AG08396 (cell line): ENCODE measurements around the gene NANOGP8.
"Not testable (repeated sequence)": the region's sequence is repeated elsewhere in the genome, so short reads cannot be mapped to it uniquely, and the experiment has no call there.

Source experiments
- DNase-seq: peaks from one replicate; pipeline ENCODE4 v3.0.0; 2012; ENCODE audit warnings: low spot score, mixed read lengths

Gene NANOGP8

DNA sequence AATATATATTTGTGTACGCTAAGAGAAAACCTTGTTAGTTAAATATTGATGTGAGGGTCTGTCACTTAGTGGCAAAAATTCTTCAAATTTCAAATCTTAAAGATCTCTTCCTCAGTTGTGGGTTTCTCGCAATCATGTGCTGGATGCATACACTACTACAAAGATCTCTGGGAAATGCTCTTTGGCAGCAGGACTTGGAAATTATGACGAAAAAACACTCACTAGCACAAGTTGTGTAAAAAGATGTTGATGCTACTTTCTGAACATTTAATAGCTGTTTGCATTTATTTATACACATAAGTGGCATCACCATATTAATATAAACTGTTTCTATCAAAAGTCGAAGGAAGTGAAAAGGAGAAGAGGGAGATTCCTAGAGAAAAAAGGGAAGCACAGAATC lies 10.8 kb upstream of the NANOGP8 start:
- DNase-seq = no peak

DNA sequence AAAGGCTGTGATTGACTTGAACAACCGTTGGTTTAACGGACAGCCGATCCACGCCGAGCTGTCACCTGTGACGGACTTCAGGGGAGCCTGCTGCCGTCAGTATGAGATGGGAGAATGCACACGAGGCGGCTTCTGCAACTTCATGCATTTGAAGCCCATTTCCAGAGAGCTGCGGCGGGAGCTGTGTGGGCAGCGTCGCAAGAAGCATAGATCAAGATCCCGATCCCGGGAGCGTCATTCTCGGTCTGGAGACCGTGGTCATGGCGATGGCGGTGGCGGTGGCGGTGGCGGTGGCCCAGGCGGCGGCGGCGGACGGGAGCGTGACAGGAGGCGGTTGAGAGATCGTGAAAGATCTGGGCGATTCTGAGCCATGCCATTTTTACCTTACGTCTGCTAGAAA lies 7.8 kb upstream of the NANOGP8 start:
- DNase-seq = no peak

DNA sequence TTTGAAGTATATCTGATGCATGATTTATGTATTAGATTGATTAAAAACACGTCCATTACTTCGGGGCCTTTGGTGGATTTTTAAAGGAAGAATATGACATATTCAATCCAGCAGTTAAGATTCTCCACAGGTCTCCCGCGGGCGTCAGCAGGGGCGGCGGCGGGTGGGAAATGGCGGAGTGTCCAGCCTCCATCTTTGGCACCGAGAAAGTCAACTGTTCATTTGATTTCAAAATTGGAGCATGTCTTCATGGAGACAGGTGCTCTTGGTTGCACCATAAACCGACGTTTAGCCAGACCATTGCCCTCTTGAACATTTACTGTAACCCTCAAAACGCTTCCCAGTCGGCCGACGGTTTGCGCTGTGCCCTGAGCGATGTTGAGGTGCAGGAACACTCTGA lies 7.2 kb upstream of the NANOGP8 start:
- DNase-seq = no peak

- DNase-seq = no peak
Measured at GRCh38 chr15:35090104-35090807, 5.2 kb upstream of the NANOGP8 start.

- no peak for DNase-seq
Measured at GRCh38 chr15:35089551-35089950, 4.5 kb upstream of the NANOGP8 start.

DNA sequence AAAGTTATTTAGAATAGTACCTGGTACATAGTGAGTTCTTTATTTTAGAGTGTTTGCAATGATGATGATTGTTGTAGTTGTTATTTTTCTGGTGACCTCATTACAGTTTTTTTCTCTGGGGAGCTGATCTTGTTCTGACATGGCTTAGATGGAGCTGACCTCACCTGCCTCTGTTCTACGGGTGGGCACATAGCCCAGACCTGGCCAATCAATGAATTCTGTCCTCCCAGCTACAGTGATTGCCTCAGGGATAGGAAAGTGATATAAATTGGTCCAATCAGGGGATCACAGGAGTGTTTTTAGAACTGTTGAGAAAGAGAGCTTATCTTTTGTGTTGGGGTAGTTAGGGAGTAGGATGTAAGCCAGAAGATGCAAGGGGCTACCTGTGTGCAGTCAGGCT lies 3.2 kb upstream of the NANOGP8 start:
- DNase-seq = no peak

DNA sequence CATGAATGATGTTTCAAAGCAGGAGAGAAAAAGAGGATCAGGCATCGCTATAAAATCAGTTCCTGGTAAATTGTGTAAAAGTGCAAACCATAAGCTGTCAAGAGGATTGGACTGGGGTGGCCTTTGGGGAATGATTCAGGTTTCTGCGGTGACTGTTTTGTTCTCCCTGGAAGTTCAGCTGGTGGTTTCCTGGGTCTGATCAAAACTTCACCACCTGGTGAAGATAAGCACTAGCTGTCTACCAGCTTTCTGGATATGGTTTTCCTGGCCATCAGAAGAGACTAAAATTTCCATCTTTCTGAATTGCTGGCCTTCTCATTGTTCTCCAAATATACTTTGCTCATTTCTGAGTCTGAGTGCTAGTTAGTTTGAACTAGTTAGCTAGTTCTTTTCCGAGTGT lies 2.7 kb upstream of the NANOGP8 start:
- DNase-seq = no peak

DNA sequence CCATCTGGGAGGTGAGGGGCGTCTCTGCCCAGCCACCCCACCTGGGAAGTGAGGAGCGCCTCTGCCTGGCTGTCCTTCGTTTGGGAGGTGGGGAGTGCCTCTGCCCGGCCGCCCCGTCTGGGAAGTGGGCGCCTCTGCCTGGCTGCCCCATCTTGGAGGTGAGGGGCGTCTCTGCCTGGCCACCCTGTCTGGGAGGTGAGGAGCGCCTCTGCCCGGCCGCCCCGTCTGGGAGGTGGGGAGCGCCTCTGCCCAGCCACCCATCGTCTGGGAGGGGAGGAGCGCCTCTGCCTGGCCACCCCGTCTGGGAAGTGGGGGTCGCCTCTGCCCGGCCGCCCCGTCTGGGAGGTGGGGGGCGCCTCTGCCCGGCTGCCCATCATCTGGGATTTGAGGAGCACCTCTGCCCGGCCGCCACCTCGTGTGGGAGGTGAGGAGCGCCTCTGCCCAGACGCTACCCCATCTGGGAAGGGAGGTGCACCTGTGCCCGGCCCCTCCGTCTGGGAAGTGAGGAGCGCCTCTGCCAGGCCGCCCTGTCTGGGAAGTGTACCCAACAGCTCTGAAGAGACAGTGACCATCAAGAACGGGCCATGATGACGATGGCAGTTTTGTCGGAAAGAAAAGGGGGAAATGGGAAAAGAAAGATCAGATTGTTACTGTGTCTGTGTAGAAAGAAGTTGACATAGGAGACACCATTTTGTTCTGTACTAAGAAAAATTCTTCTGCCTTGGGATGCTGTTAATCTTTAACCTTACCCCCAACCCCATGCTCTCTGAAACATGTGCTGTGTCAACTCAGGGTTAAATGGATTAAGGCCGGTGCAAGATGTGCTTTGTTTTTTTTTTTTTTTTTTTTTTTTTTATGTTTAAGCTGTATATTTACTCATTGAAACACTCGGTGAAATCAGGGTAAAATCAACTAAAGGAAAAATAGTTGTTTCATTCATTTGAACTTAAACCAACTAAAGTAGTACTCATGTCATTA lies 2.4 kb downstream of the NANOGP8 start:
- DNase-seq = not testable (repeated sequence)

DNA sequence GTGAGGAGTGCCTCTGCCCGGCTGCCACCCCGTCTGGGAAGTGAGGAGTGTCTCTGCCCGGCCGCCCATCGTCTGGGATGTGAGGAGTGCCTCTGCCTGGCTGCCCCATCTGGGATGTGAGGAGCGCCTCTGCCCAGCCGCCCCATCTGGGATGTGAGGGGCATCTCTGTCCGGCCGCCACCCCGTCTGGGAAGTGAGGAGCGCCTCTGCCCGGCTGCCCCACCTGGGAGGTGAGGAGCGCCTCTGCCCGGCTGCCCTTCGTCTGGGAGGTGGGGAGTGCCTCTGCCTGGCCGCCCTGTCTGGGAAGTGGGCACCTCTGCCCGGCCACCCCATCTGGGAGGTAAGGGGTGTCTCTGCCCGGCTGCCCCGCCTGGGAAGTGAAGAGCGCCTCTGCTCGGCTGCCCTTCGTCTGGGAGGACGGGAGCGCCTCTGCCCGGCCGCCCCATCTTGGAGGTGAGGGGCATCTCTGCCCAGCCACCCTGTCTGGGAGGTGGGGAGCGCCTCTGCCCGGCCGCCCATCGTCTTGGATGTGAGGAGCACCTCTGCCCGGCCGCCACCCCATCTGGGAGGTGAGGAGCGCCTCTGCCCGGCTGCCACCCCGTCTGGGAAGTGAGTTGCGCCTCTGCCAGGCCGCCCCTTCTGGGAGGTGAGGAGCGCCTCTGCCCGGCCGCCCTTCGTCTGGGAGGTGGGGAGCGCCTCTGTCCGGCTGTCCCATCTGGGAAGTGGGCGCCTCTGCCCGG lies 3.3 kb downstream of the NANOGP8 start:
- not testable (repeated sequence) for DNase-seq

- DNase-seq = no peak
Measured at GRCh38 chr15:35080226-35080625, 4.9 kb downstream of the NANOGP8 start.

DNA sequence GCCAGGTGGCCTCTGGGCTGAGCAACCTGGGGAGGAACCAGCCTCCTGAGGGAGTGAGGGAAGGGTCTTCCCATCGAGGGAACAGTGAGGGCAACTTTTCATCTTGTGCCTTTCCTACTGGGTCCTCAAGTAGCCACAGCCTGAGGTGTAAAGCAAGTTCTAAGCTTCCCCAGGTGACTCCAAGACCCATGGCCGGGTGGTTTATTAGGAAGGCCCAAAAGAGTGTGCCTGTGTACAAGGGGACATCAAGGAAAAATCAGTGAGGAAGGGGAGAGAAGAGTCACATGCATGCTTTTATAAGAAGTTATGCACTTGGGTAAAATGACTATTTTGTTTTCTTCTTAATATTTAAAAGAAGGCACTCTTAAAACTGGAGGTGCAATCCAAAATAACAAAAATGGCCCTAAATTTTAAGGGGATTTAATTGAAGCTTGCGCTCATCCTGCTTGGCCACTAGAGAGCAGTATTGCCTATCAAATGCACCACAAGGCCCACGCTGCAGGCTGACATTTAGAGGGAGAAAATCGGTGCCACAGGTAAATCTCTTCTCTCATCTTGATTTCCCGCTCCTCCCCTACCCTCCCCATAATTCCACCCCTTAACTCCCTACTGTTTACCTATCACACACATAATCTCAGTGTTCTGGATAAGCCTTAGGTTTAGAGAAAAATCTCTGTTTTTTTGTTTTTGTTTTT lies 6.7 kb downstream of the NANOGP8 start:
- DNase-seq = peak; percentile 80

DNA sequence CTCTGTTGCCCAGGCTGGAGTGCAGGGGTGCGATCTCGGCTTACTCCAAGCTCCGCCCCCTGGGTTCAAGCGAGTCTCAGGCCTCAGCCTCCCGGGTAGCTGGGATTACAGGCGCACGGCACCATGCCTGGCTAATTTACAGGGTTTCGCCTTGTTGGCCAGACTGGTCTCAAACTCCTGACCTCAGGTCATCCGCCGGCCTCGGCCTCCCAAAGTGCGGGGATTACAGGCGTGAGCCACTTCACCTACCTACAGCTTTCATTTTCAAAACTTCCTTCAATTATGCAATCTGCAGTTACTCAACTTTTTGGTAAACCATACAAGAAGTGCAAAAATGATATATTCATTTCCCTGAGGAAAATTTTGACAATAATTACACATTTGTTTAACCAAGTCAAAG lies 14.0 kb downstream of the NANOGP8 start:
- no peak for DNase-seq

DNA sequence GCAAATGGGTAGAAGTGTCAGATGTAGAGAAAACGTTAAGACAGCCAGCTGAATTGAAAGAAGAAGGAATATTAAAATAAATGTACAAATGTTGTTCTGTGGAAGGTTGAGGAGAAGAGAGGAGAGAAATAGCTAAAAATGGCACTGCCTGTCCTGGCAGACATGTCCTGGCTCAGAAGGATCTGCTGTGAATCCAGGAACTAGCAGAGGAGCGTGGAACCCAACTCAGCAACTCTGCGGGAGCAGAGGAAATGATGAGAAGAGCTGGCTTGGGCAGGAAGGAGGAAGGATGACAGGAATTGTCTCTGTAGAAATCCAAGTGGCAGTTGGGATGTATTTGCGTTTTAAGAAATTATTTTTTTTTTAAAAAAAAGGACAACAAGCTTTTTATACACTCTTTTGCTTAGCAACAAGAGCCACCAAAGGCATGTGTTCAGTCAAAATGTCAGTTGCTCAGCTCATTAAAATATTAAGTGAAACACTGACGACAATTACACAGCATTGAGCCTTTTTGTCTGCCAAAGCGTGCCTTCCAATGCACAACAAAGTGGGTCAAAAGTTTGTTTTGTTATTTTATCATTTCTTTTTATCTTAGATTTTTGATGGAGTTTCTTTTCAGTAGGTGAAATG lies 16.1 kb downstream of the NANOGP8 start:
- DNase-seq = no peak

DNA sequence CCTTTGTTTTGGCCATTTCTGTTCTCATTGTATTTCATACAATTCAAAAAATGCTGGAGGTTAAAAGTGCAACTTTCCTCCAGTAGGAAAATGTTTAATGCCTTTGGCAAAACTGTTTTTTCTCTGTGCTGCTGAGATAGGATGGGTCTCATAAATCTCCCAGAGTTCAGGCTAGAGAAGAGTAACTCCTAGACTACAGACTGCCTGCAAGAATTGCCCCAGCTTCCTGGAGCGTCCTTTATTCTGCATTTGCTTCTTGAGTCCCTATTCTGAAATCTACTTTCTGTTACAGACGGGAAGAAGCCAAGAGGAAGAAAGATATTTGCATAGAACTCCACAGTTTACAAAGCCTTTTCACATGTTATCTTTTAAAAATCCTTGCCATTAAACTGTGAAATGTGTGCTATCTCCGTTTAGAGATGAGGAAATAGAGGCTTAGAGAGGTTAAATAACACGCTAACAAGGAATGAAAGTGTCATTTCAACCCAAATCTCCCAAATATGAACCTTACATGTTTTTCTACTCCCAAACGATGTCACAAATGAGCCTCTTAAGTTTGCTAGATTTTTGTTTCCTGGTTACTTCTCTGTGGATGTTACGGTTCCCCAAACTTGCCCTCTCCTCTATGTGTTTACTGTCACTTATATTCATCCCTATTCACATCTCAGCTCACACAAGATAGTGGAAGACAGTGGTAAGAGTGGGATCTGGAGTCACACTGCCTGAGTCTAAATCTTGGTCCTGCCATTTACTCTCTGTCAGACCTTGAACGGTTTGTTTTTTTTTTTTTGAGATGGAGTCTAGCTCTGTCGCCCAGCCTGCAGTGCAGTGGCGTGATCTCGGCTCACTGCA lies 17.4 kb downstream of the NANOGP8 start:
- no peak for DNase-seq

DNA sequence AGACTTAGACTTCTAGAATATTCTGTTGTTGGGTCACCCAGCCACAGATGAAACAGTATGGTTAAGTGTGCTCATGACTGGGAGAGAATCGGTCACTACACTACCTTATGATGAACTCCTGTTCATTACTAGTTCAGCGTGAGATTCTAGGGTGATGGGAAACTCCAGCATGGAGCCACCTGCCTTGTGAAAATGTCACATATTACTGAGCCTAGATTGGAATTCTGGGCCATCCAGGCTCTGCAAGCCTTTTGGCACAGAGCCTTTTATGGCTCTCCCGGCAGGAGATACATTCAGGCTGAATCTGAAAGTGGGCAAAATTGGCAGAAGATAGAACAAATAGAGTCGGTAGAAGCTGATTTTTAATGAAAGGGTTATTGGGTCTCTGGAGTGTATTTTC lies 19.0 kb downstream of the NANOGP8 start:
- no peak for DNase-seq

DNA sequence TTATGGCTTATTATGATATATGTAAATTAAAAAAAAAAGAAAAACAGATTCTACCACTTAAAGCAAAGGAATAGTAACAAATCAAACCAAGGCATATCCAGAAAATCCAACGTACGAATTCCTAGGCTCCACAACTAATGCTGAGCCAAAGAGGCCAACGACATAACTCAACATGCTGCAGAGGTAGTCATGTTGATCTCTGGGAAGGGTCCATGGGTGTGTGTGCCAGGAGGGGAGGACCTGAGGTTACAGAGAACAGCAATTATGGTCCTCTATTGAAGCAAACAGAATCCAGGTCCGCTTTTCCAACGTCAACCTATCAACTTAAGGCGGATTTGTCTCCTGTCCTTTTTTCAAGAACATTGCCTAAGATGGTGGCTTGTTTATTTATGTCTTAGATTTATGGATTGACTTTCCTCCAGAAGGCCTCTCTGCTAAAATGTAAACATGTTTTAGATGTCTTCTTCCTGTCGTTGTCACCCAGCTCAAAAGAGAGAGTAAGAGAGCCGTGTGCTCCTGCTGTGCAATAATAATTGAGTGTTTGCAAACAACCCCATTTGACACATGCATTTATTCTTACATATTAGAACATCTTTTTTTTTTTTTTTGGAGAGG lies 20.4 kb downstream of the NANOGP8 start:
- no peak for DNase-seq

DNA sequence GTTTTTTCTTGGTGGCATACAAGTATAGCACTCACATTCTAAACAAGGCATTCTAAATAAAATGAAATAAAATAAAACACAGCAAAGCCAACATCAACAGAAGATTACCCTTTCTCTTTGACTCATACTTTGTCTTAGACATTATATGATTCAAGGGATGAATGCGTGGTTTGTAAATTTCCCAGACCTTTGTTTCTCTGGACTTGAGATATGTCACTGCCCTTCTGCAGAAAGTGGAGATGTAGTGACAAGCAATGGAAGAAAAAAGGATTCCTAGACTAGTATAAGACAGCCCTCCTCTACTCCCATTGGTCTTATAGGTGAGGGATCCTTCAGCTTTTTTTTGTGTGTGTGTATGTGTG lies 22.4 kb downstream of the NANOGP8 start:
- DNase-seq = no peak

DNA sequence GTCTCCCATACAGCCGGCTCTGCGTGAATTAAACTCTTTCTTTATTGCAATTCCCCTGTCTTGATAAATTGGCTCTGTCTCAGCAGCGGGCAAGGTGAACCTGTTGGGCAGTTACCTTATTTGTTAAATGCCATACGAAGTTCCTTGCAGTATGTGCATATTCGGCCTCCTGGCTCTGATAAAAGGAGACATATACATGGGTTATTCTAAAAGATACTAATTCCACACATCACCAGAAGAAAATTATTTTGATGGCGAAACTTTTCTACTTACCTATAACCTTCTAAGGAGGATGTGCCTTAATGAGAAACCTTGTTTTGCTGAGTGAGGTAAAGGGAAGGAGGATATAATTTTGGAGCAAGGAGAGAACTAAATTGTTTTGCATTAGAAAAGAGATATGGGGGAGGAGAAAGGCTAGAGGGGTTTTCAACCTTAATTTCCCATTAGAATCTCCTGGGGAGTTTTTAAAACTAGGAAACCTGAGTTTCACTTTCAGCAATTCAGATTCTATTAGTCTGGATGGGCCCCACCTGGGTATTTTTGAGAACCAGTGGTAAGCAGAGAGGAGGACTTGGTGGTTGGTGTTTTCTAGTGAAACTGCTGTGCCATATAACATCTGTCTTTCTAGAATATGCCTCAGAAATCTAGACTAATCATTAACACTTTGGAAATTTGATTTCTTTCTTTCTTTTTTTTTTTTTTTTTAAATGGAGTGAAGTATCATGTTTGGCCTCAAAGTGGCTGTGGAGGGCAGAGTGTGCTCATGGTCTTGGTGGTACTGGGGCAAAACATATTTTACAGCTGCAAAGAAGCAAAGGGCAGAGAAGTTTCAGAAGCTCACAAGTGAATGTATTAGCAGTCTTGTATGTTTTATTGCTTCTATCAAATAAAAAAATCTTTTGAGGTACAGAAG lies 23.0 kb downstream of the NANOGP8 start:
- no peak for DNase-seq

DNA sequence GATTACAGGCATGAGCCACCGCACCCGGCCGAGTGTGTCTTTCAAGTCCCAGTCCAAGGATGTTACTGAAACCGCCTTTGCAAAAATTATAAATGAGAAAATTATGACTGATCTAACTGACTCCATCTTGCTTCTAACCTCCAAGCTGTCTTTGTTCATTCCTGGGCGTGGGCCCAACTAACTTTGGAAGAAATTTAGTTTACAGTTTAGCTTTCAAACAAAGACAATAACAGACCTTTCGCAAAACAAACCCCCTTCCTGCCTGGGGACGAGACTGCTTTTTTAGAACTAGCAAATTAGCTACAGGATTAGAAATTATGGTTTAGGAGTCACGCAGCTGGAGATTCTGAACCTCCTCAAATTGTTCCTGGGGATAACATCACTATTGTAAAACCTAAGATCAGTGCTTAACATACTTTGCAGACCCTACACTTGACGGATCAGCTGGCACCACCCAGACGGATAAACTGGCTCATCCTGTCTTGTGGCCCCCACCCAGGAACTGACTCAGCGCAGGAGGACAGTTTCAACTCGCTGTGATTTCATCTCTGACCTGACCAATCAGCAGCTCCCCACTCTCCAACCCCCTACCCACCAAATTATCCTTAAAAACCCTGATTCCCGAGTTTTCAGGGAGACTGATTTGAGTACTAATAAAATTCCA lies 23.8 kb downstream of the NANOGP8 start:
- DNase-seq = no peak
